Endothelial cell of umbilical vein (primary cell): ENCODE results near the gene PTPN23.

Experiments used
- CTCF ChIP-seq, 2 donors: IDR thresholded peaks; 1 replicate in 1 of 2; 2 replicates in 1 of 2; pipeline ENCODE4 v1.5.1; 2011; ENCODE audit warnings: low read length in 2 of 2, mild to moderate bottlenecking in 2 of 2, moderate library complexity in 2 of 2, control low read depth in 1 of 2, inconsistent platforms in 1 of 2, low read depth in 1 of 2; ENCODE audit not compliant: insufficient read depth in 1 of 2; ENCODE audit errors: extremely low read depth in 1 of 2
- EZH2 ChIP-seq: IDR thresholded peaks from 2 replicates; pipeline ENCODE4 v1.6.1; 2012; ENCODE audit warnings: borderline replicate concordance, low read depth, mild to moderate bottlenecking, moderate library complexity, low read length, inconsistent platforms; ENCODE audit not compliant: severe bottlenecking
- FOS ChIP-seq: IDR thresholded peaks from 2 replicates; pipeline ENCODE4 v1.6.1; 2011; ENCODE audit warnings: mild to moderate bottlenecking, low read length, moderate library complexity, borderline replicate concordance; ENCODE audit not compliant: insufficient read depth
- GATA2 ChIP-seq: IDR thresholded peaks from 2 replicates; pipeline ENCODE4 v1.7.0; 2011; ENCODE audit warnings: low read depth, mild to moderate bottlenecking, moderate library complexity, mixed read lengths, low read length; ENCODE audit not compliant: insufficient read length, insufficient read depth
- MAX ChIP-seq: IDR thresholded peaks from 2 replicates; pipeline ENCODE4 v1.6.1; 2011; ENCODE audit not compliant: insufficient read depth, insufficient read length
- MYC ChIP-seq: IDR thresholded peaks from one replicate; pipeline ENCODE4 v1.6.1; 2011; ENCODE audit warnings: mild to moderate bottlenecking, low read depth, low read length
- POLR2A ChIP-seq: IDR thresholded peaks from 2 replicates; pipeline ENCODE4 v1.6.1; 2012; ENCODE audit warnings: low read depth, mild to moderate bottlenecking, control low read depth, low read length
- POLR2AphosphoS5 ChIP-seq: IDR thresholded peaks from 2 replicates; pipeline ENCODE4 v1.6.1; 2012; ENCODE audit warnings: low read depth, mild to moderate bottlenecking, control low read depth, low read length, moderate library complexity; ENCODE audit not compliant: insufficient read depth

GRCh38 chr3:47406762-47407149, 25.9 kb downstream of the PTPN23 start:
- TF ChIP-seq CTCF (IDR thresholded peaks at IDR 0.05; ENCODE audit: extremely low read depth in 1 of 2, insufficient read depth in 1 of 2, low read depth in 1 of 2, low read length in 2 of 2) (no peak), POLR2AphosphoS5 (no peak), POLR2A (no peak), EZH2 (no peak), MYC (no peak), MAX (no peak), FOS (no peak), GATA2 (no peak)
